Mucosa of descending colon (tissue), 3 donors: ENCODE measurements around the gene TENM4. TPM values are rescaled to one million over a fixed set of nuclear protein-coding genes. Genes with fewer than 3 reads are reported as not detected.

Experiments used
- ATAC-seq: fragments of 200-7000 bp; cut with Tn5 transposase; one replicate; pipeline ENCODE4 v1.9.1; 2020; ENCODE audit warnings: mild to moderate bottlenecking, moderate library complexity
- DNase-seq, 3 donors: peaks; one replicate each; pipeline ENCODE4 v3.0.0-alpha.2; 2020
- H3K36me3 ChIP-seq: fragments of 200-600 bp; one replicate; pipeline ENCODE4 v1.8.0; 2021; ENCODE audit warnings: low read depth, mild to moderate bottlenecking
- H3K4me1 ChIP-seq: fragments of 200-600 bp; one replicate; pipeline ENCODE4 v1.8.0; 2021; ENCODE audit warnings: low read depth, mild to moderate bottlenecking
- H3K4me3 ChIP-seq: fragments of 200-600 bp; one replicate; pipeline ENCODE4 v1.8.0; 2021; ENCODE audit warnings: mild to moderate bottlenecking
- H3K9me3 ChIP-seq: fragments of 200-600 bp; one replicate; pipeline ENCODE4 v1.8.0; 2021; ENCODE audit warnings: mild to moderate bottlenecking
- intact Hi-C, 2 donors: fragments of 100-400 bp; cut with DNase I in 1 of 2; cut with micrococcal nuclease in 1 of 2; formaldehyde crosslinking; loops; one replicate each; pipeline versions ENCODE4 v1.11.0 to v1.11.1; 2022; cut with DNase I, micrococcal nuclease
- total RNA-seq, 3 donors: library from RNA; stranded (reverse); fragmentation: NEBNext Ultra II Directional in 2 of 3; extraction: Animal tissue kit (Norgen Biotek cat#: 25700) in 2 of 3; gene quantifications; one replicate each; pipeline versions ENCODE4 v1.2.1 to v1.2.4, GENCODE V29; 2021 to 2023
- TF ChIP-seq, protein P1 (sequence below): fragments of 200-600 bp; IDR thresholded peaks from one replicate; pipeline ENCODE4 v1.8.0; 2022; ENCODE audit warnings: antibody characterized with exemption, mild to moderate bottlenecking
- donor health status: DM: no; HTN: no; CAD: no; lungs with moderate emphysema.
- donor health status: DM: no; HTN: no; CAD: no.
- donor health status: DM: no; HTN: yes; CAD: no.

The TENM4 gene
- total RNA-seq, 3 donors from 2014 or later: 0.70 to 1.6 (median 1.2) TPM

DNA sequence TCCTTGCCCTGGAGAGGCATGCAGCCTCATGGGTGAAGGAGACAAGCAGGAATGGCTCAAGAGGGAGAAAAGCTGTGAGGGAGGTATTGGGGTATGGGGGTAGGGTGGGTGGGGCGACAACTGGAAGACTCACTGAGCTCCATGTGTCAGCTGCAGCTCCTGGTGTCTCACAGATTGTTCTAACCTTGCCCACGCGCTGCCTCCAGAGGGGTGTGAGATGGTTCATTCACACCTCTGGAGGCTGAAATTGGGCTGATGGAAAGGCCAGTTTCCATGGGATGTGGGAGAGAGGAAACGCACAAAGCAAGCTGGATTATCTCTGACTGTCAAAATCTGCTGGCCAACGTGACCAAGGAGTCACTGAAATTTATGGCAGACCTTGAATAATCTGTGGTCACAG is 465.7 kb downstream of the TENM4 start:
- ATAC-seq: no peak
- no peak overlapping the region for H3K4me3 ChIP-seq
- no peaks in the 10 kb centered on the region for H3K36me3 ChIP-seq
- no peaks in the 10 kb centered on the region for H3K4me1 ChIP-seq
- no peak for DNase-seq
- intact Hi-C loops: no loop called here
- no peaks in the 10 kb centered on the region for H3K9me3 ChIP-seq
- TF ChIP-seq, protein P1, sequence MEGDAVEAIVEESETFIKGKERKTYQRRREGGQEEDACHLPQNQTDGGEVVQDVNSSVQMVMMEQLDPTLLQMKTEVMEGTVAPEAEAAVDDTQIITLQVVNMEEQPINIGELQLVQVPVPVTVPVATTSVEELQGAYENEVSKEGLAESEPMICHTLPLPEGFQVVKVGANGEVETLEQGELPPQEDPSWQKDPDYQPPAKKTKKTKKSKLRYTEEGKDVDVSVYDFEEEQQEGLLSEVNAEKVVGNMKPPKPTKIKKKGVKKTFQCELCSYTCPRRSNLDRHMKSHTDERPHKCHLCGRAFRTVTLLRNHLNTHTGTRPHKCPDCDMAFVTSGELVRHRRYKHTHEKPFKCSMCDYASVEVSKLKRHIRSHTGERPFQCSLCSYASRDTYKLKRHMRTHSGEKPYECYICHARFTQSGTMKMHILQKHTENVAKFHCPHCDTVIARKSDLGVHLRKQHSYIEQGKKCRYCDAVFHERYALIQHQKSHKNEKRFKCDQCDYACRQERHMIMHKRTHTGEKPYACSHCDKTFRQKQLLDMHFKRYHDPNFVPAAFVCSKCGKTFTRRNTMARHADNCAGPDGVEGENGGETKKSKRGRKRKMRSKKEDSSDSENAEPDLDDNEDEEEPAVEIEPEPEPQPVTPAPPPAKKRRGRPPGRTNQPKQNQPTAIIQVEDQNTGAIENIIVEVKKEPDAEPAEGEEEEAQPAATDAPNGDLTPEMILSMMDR: no peak

DNA sequence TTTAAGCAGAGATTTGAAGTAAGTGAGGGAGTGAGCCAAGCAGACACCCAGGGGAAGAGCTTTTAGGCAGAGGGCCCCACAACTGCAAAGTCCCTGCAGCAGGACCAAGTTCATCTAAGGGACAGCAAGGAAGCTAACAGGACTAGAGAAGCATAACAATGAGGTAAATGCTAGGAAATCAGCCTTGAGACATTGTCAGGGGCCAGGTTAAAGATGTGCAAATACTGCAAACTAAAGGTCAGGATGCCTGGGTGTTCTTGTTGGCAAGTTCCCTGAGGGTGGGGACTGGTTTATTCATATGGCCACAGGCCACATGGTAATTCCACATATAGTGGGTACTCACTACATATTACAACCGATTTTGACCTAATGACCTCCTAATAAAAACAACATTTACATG is 467.0 kb downstream of the TENM4 start:
- H3K36me3 ChIP-seq: no peaks in the 10 kb centered on the region
- TF ChIP-seq, protein P1: no peak
- no peaks in the 10 kb centered on the region for H3K4me1 ChIP-seq
- no peaks in the 10 kb centered on the region for H3K9me3 ChIP-seq
- H3K4me3 ChIP-seq: no peak overlapping the region
- intact Hi-C loops: no loop called here
- ATAC-seq (no peak), DNase-seq (no peak)

DNA sequence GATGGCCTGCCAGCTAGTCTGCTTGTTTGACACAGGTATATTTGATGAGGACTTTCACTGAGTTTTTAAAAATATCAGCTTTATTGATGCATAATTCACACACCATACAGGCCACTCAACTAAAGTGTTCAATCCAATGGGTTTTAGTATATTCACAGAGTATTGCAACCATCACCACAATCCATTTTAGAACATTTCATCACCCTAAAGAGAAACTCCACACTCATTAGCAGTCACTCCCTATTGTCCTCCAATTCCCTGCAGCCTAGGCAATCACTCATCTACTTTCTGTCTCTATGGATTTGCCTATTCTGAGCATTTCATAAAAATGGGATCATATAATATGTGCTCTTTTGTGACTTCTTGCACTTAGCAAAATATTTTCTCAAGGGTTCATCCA is 468.2 kb downstream of the TENM4 start:
- intact Hi-C loops: no loop called here
- no peaks in the 10 kb centered on the region for H3K9me3 ChIP-seq
- no peaks in the 10 kb centered on the region for H3K4me1 ChIP-seq
- TF ChIP-seq, protein P1: no peak
- H3K4me3 ChIP-seq: no peak overlapping the region
- DNase-seq (no peak), ATAC-seq (no peak)
- H3K36me3 ChIP-seq: no peaks in the 10 kb centered on the region

DNA sequence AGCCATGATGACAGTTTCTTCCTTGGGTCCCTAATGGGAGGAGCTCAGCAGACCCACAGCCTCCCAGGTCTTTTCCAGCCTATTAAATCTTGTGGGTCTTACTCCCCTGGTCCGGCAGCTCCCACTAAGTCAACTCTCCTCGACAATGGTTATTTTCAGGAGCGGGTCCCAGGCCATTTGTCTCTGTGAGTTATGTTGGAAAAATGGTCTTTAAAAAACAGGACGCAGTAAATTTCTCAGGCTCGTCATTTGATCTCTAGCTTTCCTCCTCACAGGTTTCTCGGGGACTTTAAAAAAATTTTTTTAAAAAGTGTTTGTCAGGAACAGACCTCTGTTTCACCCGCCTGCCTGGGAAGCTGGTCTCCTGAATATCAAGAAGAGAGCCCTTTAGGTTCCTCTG is 468.7 kb downstream of the TENM4 start:
- ATAC-seq (no peak), DNase-seq (no peak)
- no peak overlapping the region for H3K4me3 ChIP-seq
- no peaks in the 10 kb centered on the region for H3K4me1 ChIP-seq
- intact Hi-C loops: no loop called here
- TF ChIP-seq, protein P1: no peak
- no peaks in the 10 kb centered on the region for H3K36me3 ChIP-seq
- no peaks in the 10 kb centered on the region for H3K9me3 ChIP-seq

DNA sequence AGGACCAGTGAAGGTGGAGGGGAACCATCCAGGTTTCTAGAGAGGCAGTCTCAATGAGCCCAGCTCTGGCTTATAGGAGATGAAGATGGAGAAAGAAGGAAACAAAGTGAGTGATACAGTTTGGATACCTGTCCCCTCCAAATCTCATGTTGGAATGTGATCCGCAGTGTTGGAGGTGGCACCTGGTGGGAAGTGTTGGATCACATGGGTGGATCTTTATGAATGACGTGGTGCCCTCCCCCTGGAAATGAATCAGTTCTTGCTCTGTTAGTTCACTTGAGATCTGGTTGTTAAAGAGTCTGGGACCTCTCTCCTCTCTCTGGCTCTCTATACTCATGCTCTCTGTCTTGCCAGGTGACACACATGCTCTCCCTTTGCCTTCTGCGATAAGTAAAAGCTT is 473.0 kb downstream of the TENM4 start:
- no peak overlapping the region for H3K4me3 ChIP-seq
- intact Hi-C loops: no loop called here
- TF ChIP-seq, protein P1: no peak
- H3K4me1 ChIP-seq: no peaks in the 10 kb centered on the region
- no peak for ATAC-seq
- no peaks in the 10 kb centered on the region for H3K9me3 ChIP-seq
- no peak for DNase-seq
- no peaks in the 10 kb centered on the region for H3K36me3 ChIP-seq

DNA sequence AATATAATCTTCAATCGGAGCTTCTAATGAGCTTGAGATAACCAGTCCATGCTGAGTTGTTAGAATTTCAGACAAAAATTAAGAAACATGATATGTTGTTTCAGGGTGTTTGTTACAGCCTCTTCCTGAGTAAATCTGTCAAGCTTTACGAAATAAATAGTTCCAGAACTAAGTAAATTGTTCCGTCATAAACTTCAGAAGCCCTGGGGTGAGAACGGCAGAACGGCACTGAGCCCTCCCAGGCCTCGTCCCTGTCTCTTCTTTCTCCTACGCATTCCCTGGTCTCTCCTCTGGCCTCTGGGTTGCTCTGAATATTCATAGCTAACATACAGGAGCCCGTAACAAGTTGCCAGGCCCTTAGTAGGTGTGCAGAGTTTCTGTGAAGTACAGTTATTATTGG is 475.4 kb downstream of the TENM4 start:
- H3K36me3 ChIP-seq: no peaks in the 10 kb centered on the region
- intact Hi-C loops: no loop called here
- no peak overlapping the region for H3K4me3 ChIP-seq
- ATAC-seq (no peak), DNase-seq (no peak)
- no peaks in the 10 kb centered on the region for H3K9me3 ChIP-seq
- H3K4me1 ChIP-seq: no peaks in the 10 kb centered on the region
- TF ChIP-seq, protein P1: no peak
